Fibroblast of peridontal ligament (primary cell): ENCODE results near the gene MUC5B.

Source experiments
- DNase-seq: peaks from one replicate; pipeline ENCODE4 v3.0.0-alpha.2; 2010; ENCODE audit errors: extremely low read depth

MUC5B gene

DNA sequence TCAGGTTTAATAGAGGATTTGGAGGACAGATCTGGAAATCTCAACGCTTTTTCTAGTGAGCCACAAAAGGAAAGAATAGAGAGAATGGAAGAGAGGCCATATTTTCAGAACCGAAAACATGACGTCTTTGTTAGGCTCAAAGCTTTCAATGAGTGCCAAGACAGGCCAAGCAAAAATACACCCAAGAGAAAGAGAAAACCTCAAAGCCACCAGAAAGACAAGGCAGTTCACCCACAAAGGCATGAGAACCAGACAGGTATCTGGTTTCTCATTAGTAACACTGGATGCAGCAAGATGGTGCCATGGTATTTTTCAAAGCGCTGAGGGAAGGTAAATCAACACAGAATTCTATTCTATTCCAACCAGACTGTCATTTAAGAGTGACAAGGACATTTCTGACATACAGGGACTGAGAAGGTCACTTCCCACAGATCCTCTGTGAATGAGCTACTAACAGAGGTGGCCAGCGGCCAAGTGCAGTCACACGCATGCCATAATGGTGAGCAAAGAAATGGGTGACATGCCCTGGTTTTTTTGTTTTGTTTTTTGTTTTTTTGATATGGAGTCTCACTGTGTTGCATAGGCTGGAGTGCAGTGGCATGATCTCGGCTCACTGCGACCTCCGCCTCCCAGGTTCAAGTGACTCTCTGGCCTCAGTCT is 44.7 kb downstream of the MUC5B start:
- no peak for DNase-seq

DNA sequence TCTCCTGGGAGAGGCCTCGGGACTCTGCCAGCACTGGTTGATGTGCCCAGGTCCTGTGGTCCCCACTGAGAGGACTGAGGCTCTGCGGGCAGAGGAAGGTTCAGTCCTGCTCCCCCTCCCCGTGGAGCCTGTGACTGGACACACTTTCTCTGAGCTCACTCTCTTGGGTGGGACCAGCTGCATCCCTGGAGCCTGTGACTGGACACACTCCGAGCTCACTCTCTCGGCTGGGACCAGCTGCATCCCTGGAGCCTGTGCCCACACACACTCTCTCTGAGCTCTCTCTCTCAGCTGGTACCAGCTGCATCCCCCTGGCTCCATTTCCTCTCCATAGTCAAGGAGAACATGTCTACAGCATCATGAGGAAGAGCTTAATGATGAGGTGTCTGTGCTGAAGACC is 47.1 kb downstream of the MUC5B start:
- no peak for DNase-seq

DNA sequence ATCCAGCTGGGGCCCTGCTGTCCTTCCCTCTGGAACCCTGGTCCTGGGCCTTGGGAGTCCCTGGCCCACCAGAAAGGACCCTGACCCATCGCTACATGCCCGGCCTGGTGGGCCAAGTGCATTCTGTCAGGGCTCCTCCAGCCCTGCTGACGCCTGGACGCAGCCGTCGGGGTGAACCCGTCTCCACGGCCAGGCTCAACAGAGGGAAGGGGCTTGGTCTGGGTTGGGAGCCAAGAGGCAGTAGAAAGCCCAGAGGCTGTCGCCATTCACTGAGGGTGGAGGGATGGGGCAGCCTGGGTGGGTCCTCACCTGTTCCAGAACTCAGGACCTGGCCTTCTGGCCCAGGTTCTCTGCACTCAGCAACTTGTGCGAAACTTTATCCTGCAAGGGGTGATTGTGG is 47.6 kb downstream of the MUC5B start:
- DNase-seq, result no peak

DNA sequence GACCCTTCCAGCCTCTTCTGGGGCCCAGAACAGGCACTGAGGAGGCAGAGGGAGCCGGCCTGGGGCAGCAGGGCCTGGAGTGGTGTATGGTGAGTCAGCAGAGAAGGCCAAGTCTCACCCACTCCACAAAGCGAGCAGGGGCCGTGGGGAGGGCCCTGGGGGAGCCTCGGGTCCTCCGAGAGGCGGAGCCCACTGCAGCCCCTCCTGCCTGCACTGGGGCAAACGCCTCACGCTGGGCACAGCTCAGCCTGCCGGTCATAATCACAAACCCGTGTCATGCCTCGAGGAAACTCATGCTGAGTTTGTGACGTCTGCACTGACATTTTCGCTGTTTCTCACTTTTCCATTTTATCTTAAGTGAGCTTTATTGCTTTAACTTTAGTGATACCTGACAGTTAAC is 48.1 kb downstream of the MUC5B start:
- DNase-seq, result no peak

DNA sequence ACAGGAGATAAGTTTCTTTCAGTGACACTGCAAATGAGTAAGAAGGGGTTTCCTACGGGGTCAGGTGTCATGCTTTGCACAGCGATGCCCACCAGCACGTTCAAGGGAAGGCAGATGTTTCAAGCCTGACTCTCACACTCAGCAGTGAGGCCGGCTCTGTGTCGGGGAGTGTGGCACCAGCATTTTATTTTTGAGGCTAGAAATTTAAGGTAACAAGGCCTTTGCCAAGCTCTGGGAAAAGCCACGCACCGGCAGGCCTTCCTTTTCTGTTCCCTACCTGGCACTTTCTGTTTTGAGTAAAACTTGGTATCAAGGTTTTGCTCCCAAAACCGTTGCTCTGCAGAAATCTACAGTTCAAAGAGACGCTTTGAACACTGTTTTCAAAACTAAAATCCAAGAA is 48.5 kb downstream of the MUC5B start:
- no peak for DNase-seq

DNA sequence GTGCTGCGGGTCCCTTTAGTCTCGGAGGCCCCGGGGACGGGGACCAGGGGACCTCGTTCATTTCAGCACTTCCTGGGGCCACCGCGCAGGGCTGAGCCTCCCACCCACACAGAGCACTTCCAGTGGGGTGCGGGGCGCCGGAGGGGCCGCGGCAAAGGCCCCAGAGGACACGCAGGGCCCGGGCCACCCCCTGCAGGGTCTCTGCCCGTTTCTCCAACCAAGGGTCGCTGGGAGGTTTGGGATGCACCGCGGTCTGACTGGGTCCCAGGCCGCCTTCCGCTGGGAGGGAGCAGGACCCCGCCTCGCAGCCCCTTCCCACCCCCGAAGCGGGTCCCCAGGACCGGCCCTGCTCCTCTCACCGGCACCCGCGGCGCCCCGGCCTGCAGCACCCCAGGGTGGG is 49.1 kb downstream of the MUC5B start:
- DNase-seq, result no peak

DNA sequence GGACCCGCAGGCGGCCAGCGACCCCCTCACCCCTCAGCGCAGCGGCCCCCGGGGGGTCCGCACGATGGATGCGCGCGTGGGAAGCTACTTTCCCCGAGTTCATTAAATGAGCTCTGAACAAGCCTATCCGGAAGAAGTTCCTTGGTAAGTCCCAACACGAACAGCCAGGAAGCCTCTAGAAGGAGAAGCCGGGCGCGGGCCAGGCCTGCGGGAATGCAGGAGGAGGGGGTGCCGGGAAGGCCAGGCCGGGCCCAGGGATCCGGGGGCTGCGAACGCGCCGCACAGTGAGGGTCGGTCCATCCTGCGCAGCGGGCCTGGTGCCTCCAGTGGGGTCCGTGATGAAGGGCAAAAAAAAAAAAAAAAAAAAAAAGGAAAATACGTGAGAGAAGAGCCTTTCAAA is 49.7 kb downstream of the MUC5B start:
- no peak for DNase-seq

DNA sequence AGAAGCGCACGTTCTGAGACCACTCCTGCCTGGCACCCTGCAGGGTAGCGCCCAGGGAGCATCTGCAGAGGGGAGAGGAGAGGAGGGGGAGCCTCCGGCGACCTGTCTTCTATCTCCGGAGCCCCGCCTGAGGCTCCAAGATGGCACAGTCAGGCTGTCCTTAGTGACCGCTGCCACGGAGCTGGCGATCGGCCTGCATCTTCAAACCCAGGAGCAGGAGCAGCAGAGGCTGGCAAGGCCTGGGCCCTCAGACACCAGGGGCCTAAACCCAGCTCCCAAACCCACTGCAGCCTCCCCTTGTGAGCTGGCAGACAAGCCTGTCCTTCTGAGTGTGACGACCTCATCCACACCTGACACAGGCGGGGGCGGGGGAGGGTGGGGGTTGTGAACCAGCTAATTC is 51.6 kb downstream of the MUC5B start:
- no peak for DNase-seq

DNA sequence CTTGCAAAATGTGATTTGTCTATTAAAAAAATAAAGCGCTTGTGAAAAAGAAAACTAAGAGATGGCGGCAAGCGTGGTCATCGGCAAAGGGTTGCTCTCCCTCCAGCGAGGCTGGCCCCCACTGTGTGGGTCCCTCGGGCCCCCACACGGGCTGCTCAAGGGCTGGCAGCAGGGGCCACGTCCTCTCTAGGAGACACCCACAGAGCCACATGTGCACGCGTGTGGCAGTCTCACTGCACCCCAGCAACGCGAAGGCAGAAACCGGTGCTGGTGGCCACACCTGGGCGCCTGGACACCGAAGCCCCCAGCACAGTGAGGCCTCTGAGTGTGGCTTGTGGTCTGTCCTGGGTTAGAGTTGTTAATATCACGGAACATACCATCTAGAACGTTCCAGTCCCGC is 52.2 kb downstream of the MUC5B start:
- DNase-seq, result no peak

DNA sequence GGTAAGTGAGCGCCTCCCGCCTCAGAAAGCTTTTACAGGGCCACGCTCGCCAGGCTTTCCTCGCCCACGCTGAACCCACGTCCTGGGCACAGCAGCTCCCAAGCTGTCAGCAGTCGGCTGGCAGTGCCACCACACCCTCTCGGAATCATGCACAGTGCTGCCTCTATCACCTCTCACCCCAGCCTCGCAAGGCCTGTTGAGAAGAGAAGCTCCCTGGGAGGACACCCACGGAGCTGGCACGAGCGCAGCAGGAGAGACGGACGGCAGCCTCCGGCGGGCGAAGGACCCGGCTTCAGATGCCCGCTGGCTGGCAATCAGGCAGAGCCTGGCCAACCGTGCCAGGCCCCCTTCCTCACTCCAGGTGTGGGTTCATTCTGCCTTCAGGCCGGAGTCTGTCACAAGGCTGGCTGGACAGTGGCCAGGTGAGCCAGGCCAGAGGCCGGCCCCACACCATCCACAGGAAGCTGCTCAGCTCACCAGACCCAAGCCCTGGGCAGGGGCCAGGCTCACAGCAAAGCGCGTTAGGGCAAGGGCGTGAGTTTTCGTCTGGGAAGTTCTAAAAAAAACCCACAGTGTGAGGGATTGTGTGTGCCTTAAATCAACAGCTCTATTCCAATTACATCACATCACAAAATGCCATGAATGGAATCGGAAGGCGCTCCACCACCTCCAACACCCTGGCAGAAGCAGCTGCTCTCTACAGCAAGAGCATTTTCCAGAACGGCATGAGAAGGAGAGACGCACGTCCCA is 53.4 kb downstream of the MUC5B start:
- no peak for DNase-seq

DNA sequence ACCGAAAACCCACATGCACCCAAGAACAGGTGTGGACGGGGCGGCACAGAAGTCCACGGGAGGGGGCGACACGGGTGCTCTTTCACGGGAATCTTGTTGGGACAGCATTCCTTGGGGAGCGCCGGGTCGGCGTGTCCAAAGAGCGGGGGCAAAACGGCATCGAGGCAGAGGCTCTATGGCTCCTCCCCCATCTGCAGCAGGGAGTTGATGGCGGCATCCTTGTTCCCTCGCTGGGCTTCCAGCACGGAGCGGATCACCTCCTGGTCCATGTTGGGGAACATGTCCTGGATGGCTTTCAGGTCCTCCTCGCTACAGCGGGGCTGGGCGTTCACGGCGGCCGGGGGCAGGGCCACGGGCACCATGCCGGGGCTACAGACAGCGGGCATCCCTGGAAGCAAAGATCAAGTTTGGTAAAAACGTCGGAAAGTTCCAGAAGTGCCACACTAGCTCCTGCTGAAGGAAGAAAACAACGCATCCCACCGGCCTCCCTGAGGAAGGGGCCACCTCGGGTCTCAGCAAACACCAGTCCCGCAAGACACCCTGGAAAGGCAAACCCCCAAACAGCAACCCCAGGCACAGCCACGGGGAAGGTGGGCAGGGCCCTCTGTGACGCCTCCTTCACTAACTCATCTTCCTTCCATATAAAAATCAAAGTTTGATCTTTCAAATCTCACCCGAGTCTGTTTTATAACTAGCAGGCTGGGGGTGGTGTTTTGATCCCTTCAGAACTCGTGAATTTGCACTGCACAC is 54.2 kb downstream of the MUC5B start:
- no peak for DNase-seq

DNA sequence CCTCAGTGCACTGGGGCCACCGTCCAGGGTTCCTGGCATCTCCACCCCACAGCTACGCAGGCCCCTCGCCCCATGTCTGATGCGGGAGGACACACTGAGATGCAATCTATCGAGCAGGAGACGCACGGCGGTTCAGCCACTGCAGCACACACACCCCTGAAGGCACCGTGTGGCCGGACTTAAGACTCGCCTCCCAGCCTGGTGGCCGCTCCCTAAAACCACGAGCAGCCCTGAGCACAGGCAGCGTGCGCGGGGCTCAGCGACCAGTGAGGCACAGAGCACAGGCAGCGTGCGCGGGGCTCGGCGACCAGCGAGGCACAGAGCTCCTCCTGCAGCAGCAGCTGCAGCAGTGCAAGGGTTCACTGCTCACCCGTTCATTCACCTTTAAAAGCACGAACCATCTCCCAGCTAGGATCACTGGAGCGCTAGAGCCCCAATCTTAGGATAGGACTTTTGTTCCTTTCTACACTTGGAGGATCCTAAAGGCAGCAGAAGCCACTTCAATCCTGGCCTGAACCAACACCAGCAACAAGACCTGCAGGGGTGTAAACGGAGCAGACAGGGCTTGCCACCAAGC is 55.2 kb downstream of the MUC5B start:
- DNase-seq, result no peak

DNA sequence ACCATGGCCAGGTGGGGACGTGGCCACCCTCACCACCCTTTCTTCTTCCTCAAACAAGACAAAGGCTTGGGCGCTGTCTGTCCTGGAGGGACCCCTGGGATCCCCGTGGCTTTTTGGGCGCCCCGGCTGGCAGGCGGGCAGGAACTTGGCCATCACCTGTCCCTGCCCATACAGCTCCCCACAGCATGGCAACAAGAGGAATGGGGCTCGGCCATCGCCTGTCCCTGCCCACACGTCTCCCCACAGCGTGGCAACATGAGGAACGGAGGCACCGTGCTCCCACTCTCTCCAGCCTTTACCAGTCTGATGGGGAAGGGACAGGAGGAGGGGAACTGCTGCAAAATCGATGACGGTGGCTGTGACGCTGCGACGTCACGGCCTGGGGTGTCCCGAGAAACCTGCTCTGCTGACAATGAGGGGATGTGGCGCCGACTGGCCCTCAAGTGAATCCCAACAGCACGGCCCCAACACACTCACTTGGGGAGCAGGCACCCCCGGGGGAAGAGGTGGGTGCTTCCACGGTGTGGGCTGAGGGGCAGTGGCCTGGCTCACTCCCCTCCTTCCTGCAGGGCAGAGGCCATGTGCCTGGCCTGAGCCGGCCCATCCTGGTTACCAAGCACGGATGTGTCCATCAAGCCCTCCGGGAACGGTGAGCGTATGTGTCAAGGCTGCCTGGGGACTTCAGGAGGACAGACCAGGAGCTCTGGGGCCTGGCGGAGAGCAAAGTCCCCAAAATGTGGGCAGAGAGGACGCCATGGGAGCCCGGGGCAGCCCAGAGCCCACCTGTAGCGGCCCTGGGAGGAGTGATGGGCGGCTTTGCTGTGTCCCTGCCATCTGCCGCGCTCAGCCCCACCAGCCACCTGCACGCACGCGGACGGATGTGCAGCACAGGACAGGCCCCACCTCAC is 56.2 kb downstream of the MUC5B start:
- no peak for DNase-seq

DNA sequence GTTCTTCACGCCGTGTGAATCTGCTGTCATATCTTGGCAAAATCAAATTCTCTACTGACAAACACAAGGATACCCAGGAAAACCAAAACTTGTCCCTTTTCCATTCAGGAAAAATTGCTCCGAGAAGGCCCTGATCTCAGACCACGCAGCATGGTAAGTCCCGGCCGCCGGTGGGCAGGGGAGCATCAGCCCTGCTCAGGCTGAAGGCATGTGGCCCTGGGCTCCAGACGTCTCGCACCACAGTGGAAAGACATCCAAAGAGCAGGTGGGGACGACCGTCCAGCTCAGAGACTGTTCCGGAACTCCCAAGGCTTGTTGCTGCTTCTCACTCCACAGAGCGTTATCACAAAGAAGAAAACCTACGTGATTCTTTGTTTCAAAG is 56.8 kb downstream of the MUC5B start:
- DNase-seq, result no peak

DNA sequence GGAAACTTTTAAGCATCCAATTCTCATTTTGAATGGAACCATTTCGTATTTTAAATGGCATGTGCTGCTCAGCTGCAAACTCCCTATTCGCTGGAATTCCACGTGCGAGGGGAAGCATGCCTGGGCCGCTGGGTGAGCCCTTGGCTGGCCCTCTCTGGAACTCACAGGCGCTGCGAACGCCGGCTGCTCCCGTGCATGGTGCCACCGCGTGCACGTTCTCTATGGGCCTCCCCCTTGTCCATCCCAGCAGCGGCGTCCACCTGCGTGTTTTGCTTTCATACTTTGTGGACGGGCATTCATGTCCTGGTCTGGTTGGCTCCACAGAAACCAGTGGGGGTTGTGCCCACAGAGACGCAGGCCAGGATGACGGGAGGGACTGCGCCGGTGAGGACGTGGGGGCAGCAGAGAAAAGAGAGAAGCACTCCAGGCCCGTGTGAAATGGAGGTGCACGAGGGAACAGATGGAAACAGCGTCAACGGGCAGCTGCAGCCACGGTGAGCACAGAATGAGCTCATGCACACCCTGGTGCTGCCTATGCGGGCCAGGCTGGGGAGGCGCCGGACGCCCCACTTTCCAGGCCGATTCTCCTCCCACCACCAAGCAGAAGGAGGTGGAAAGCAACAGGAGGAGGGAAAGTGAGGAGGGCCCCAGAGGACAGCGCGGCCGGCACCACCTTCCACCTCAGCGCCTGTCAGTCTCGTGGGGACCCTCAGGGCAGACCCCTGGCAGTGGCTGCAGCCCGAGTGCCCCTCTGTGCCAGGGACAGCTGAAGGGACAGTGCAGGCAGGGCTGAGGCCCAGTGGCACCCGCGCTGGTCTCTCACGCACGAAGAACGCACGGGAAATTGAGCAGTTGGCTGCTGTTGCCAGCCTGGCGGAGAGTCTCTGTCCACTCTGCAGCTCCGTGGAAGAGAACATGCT is 57.5 kb downstream of the MUC5B start:
- no peak for DNase-seq

DNA sequence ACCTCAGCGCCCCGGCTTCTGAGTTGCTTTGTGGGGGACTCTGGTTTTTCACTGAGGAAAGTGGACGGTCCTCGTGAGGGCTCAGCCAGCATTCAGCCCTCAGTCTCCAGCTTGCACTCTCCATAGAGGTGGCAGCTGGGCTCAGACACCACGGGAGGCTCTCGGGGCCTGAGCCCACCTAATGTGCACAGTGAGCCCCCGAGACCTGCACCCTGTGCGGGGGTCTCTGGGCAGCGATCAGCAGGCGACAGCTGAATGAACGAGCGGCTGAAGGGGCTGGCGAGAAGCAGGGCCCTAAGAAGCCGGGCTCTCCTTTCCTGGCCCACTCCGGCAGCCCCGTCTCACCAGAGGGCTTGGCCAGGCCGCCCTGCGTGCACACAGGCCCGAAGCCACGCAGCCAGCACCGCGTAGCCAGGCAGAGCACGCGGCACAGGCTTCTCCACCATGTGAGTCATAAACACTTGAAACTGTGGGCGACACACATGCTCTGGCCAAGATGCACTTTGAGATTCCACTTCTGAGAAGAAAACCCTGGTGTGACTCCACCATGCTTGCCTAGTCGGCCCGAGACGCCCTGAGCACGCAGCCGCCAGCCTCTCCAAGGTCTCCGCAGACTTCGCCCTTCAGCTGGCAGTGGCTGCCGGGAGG is 58.6 kb downstream of the MUC5B start:
- no peak for DNase-seq

DNA sequence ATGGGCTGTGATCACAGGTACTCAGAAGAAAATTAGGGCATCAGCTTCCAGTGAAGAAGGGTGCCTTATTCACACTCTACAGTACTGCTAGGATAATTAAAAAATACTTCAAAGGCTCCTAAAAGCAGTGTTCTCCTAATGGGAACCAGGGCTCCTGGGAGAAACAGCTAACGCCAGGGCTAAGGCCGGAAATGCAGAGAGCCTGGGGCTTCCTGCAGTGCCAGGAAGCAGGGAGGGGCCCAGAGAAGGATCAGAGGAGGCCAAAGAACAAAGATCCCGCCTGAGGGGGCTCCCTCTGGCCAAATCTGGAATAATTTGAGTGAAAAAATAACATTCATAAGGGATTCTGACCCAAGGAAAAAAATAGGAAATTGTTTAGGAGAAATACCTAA is 59.1 kb downstream of the MUC5B start:
- no peak for DNase-seq

DNA sequence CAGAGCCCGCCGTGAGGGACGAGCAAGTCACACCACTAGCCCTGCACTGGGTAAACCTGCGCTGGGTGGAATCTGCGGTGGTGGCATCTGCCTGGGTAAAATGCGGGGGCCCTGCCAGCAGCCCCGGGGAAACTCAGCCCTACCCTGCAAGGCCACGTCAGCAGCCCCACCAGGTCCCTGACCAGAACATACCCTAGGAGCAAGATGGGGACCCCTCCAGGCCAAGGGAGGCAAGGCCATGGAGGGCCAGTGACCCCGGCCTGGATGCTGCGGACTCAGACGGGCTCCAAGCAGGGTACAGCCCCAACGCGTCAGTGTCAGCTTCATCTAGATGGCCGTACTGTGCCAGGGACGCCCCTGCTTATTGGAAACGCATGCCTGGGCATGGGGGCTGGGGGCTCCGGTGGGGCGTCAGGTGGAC is 60.2 kb downstream of the MUC5B start:
- DNase-seq, result no peak

DNA sequence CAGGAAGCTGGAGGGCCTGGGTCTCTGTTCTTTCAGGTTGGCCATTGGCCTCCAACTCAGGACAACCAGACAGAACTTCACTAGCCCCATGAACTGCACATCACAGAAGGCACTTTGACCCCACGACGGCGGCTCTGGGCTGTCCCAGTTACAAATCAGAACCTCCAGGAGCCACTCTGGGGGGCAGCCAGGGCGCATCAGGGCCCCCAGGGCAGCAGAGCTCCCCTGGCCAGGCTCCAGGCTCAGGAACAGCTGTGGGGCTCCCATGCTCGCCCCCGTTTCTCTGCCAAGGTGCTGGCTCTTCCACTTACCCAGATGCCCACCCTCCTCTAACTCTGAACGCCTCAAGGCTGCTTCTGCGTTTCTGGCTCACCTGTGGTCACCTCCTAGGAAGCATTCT is 61.0 kb downstream of the MUC5B start:
- DNase-seq, result no peak

DNA sequence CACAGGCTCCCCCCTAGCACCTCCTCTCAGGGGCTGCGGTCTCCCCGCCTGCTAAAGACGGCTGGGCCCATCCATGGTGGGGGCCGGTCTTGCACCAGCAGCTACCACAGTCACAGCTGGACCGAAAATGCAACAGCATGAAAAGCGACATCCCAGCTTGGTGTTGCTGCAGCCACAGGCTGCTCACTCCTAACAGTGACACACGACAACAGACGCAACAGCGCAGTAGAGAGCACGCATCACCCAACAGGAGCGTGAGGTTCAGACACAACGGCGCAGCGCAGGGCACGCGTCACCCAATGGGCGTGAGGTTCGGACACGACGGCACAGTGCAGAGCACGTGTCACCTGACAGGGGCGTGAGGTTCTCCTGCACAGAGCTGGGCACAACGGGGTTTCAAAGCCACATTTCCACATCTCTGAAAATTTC is 62.5 kb downstream of the MUC5B start:
- DNase-seq, result no peak
